Frontal cortex (tissue), 4 donors: Measurements from ENCODE around the gene TMEM62. TPM values are rescaled to one million over a fixed set of nuclear protein-coding genes. Genes with fewer than 3 reads are reported as not detected.
"Not testable (repeated sequence)": the region's sequence is repeated elsewhere in the genome, so short reads cannot be mapped to it uniquely, and the experiment has no call there.

Source experiments
- DNase-seq, 2 donors: peaks; one replicate each; pipeline ENCODE4 v3.0.0; 2012; ENCODE audit warnings: low spot score in 2 of 2
- FAIRE-seq: peaks from 2 replicates; lab custom pipeline; 2012; peaks lifted over from hg19 to GRCh38; lab: Jason Lieb, UNC
- small RNA-seq: library from RNA; depleted of rRNA; stranded (forward); fragments of <200 nt; gene quantifications from one replicate; pipeline ENCODE3, GENCODE V24; 2014
- total RNA-seq: library from RNA; depleted of rRNA; stranded (reverse); fragments of >200 nt; gene quantifications from one replicate; pipeline ENCODE4 v1.2.3, GENCODE V29; 2014
- donor health status: control.
- donor health status: control.
- donor health status: control.

The TMEM62 gene
- total RNA-seq, 1 donor from 2014 or later, result 47.7 TPM

GRCh38 chr15:43221422-43221821 lies 88.0 kb downstream of the TMEM62 start:
- no peak for DNase-seq
- no peak for FAIRE-seq

- DNase-seq (peak; percentile 50 to 64), FAIRE-seq (no peak)
Measured at GRCh38 chr15:43225201-43225949, 92.0 kb downstream of the TMEM62 start.

DNA sequence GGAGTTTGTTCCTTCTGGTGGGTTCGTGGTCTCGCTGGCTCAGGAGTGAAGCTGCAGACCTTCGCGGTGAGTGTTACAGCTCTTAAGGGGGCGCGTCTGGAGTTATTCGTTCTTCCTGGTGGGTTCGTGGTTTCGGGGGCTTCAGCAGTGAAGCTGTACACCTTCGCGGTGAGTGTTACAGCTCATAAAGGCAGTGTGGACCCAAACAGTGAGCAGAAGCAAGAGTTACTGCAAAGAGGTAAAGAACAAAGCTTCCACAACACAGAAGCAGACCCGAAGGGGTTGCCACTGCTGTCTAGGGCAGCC lies 92.5 kb downstream of the TMEM62 start:
- DNase-seq, FAIRE-seq: not testable (repeated sequence)

GRCh38 chr15:43226436-43227305 lies 93.3 kb downstream of the TMEM62 start:
- no peak for DNase-seq
- FAIRE-seq, result no peak

- FAIRE-seq (no peak), DNase-seq (peak; percentile 49 to 60)
Measured at GRCh38 chr15:43229977-43230376, 96.6 kb downstream of the TMEM62 start.

DNA sequence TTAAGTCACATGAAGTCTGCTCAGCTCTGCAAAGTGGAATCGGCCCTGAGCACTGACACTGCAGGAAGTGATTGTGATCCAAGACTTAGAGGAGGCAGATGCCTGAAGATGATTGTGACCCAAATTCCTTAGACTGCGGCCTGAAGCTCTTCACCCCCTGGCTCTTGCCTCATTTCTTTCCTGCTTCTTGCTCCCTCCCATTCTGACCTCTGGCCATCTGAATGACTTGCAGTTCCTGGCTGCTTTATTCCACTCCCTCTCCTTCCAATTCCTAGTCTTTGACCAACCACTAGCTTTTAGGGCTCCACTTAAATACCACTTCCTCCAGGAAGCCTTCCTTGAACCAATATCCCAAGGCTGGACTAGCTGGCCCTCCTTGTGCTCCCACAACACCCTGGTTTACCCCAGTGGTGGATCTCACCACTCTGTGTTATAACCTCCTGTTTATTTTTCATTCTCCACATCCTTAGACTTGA lies 97.3 kb downstream of the TMEM62 start:
- FAIRE-seq (no peak), DNase-seq (no peak)

DNA sequence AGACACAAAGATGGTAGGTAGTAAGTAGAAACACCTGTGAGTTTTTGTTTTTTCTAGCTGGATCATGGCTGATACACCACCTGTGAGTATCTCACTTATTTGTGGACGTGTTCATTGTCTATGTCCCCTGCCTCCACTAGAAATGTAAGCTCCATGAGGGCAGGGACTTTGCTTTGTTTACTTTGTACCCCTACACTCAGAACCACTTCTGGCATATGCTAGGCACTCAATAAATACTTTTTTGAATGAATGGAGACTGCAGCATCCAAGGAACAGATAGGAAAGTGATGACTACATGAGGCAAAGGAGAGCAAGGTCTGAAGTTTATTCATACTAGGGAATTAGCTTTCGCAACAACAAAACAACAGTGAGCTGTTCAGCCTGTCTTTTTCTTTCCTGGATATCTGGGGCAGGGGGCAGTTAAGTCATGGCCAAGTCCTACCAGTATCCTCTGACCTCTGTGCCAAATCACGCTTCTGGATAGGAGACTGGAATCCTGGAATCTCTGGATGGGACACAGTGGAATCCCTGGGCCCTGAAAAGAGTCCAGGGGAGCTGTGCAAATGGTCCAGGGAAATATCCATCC lies 99.0 kb downstream of the TMEM62 start:
- DNase-seq, result no peak
- no peak for FAIRE-seq

Small RNA genes lying within 50 kb of the gene (small RNA-seq; reads per million reads assigned to genes)
- not detected for gene AC068724.2

Other genes with a start within 250 kb of the TMEM62 start
- gene TTBK2, start 212.8 kb upstream of the TMEM62 start, total RNA-seq, result 30.6 TPM
- gene UBR1, start 27.5 kb upstream of the TMEM62 start, total RNA-seq, result 75.0 TPM
- 22.4 TPM for gene CCNDBP1, start 51.8 kb downstream of the TMEM62 start, total RNA-seq
- 2.0 TPM for gene EPB42, start 87.4 kb downstream of the TMEM62 start, total RNA-seq
- not detected for gene TGM5, start 133.3 kb downstream of the TMEM62 start, total RNA-seq
- gene TGM7, start 168.7 kb downstream of the TMEM62 start, total RNA-seq, result not detected
- 17.5 TPM for gene LCMT2, start 197.0 kb downstream of the TMEM62 start, total RNA-seq
- 38.3 TPM for gene ZSCAN29, start 237.5 kb downstream of the TMEM62 start, total RNA-seq
- 22.8 TPM for gene TUBGCP4, start 237.5 kb downstream of the TMEM62 start, total RNA-seq